Measurements from ENCODE around the gene TXNDC16.

TXNDC16 gene

DNA sequence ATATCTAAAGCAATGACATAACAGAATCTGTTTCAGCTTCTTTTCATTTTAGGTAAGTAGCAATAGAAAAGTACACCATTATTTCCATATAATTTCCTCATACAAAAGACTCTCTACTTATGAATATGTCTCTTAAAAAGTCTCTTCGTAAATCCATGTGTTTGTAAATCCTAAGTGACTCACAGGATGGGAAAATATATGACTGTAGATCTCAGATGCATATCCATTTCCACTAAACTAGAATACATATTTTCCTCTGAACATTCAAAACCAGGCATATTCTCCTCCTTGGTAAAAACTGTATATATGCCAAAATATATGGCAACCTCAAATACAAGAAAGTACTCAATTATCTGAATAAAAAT lies 93.6 kb downstream of the TXNDC16 start:
- TF ChIP-seq, protein P1, sequence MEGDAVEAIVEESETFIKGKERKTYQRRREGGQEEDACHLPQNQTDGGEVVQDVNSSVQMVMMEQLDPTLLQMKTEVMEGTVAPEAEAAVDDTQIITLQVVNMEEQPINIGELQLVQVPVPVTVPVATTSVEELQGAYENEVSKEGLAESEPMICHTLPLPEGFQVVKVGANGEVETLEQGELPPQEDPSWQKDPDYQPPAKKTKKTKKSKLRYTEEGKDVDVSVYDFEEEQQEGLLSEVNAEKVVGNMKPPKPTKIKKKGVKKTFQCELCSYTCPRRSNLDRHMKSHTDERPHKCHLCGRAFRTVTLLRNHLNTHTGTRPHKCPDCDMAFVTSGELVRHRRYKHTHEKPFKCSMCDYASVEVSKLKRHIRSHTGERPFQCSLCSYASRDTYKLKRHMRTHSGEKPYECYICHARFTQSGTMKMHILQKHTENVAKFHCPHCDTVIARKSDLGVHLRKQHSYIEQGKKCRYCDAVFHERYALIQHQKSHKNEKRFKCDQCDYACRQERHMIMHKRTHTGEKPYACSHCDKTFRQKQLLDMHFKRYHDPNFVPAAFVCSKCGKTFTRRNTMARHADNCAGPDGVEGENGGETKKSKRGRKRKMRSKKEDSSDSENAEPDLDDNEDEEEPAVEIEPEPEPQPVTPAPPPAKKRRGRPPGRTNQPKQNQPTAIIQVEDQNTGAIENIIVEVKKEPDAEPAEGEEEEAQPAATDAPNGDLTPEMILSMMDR (IDR thresholded peaks at IDR 0.05; ENCODE audit: insufficient read depth, low read depth, low read length, missing control alignments) = no peak
- H3K4me3 ChIP-seq (ENCODE audit: low read length) = no peak overlapping the region
- peak; percentile 61 for DNase-seq (ENCODE audit: low read depth)

DNA sequence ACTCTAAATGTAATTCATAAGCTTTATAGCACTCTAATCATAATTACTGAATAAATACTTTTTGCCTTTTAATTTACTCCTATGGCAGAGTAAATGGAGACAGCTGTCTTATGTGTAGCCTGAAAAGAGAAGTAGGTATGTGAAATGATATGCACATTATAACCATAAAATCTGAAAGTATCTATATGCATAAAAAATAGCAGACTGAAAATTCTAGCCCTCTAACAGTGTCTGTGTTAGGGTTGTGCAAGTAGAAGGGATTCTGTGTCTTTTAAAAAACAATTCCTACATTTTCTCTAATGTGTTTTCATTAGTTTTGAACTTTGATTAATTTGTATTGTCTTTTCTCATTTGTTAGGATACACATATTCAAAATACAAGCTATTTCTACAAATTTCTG lies 94.9 kb downstream of the TXNDC16 start:
- H3K4me3 ChIP-seq (ENCODE audit: low read length) = no peak overlapping the region
- no peak for DNase-seq (ENCODE audit: low read depth)
- TF ChIP-seq, protein P1 (IDR thresholded peaks at IDR 0.05; ENCODE audit: insufficient read depth, low read depth, low read length, missing control alignments) = no peak

DNA sequence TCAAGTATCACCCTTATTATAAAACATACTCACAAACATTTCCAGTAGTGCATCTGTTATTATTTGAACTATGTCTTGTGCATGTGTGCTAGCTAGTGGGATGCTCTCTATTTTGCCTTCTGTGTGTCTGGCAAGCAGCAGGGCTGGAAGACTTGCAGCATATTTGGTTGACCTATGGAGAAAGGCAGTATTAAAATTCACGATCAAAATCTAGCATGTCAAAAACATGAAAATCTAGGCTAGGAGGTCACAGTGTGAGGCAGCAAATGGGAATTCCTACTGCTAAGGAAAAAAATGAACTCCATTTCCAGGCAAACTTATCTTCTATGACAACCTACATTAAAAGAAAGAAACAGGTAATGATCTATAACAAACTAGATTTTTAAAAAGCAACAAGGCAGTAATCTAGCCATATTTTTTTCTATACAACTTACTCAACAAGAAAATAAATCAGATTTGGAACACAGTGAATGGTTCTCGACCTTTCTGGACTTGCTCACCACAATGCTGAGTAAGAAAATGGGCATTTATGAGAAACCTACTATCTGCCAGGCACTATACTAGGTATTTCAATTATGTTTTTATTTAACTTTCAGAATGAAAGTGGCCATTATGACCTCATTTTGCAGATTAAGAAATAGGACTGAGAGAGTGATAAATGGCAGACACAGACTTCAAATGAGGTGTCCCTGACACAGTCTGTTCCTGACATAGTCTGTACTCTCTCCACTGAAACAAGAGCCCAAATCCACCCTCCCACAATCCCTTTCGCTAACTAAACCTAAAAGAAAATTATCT lies 96.8 kb downstream of the TXNDC16 start:
- peak; percentile 32 for DNase-seq (ENCODE audit: low read depth)
- TF ChIP-seq, protein P1 (IDR thresholded peaks at IDR 0.05; ENCODE audit: insufficient read depth, low read depth, low read length, missing control alignments) = no peak
- no peak overlapping the region for H3K4me3 ChIP-seq (ENCODE audit: low read length)

DNA sequence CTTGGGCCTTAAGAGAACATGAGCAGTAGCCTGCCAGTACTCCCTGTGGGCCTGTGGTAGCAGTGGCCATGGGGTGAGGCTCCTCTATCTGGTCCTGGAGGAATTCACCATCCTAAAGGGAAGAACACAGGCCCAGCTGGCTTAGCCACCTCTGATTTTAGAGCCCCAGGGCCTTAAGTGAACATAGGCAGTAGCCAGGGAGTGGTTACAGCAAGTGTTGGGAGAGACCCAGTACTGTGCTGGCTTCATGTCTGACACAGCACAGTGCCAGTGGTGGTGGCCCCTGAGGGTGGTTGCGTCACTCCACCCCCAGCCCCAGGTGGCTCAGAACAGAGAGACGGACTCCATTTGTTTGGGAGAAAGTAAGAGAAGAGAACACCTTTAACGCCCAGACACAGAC lies 105.1 kb downstream of the TXNDC16 start:
- TF ChIP-seq, protein P1 (IDR thresholded peaks at IDR 0.05; ENCODE audit: insufficient read depth, low read depth, low read length, missing control alignments) = no peak
- no peak overlapping the region for H3K4me3 ChIP-seq (ENCODE audit: low read length)
- DNase-seq (ENCODE audit: low read depth) = peak; percentile 7

DNA sequence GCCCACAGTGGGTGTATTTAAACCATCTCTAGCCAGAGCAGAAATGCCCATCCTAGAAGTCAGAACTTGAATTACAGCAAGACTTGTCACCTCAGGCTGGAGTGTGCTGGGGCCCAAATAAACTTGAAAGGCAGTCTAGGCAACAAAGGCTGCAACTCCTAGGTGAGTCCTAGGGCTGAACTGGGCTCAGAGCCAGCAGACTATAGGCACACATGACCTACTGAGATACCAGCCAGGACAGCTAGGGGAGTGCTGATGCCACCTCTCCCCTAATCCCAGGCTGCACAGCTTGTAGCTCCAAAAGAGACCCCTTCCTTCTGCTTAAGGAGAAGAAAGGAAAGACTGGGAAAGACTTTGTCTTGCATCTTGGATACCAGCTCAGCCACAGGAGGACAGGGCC lies 106.0 kb downstream of the TXNDC16 start:
- TF ChIP-seq, protein P1 (IDR thresholded peaks at IDR 0.05; ENCODE audit: insufficient read depth, low read depth, low read length, missing control alignments) = no peak
- DNase-seq (ENCODE audit: low read depth) = peak; percentile 41
- no peak overlapping the region for H3K4me3 ChIP-seq (ENCODE audit: low read length)

DNA sequence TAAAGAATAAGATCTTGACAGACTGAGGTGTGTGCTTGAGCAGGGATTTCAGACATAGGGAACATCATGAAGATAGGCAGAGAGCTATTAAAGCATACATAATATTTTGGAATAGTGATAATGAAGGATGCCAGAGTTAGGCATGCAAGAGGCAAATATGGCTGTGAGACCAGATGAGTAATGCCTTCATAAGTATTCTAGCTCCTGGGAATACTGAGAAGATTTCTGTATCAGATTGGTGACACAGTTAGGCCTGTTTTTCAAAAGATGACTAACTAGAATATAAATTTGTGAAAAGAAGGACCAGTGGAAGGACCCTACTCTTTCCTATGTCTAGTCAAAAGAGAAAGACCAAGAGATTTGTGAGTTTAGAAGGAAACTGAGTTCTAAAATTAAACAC lies 108.8 kb downstream of the TXNDC16 start:
- no peak overlapping the region for H3K4me3 ChIP-seq (ENCODE audit: low read length)
- TF ChIP-seq, protein P1 (IDR thresholded peaks at IDR 0.05; ENCODE audit: insufficient read depth, low read depth, low read length, missing control alignments) = no peak

DNA sequence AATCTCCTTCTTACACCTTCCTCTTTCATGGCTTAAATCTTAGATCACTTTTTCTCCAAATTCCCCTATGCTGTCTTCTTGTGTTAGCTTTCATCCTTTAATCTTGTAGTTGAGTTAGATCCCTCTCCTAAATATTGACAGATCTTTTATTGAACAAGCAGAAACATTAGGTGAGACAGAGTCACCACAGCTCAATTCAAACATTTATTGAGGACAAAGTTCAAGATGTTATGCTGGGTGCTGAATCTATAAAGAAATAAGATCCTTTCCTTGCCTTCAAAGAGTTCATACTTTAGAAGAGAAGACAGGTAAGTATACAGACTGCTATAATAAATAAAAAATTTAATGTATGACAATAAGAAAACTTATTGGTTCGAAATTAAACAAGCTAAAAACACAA lies 109.7 kb downstream of the TXNDC16 start:
- DNase-seq (ENCODE audit: low read depth) = no peak
- TF ChIP-seq, protein P1 (IDR thresholded peaks at IDR 0.05; ENCODE audit: insufficient read depth, low read depth, low read length, missing control alignments) = no peak

More for the DNA sequence above, 108.8 kb downstream of the TXNDC16 start:
- no peak for DNase-seq (ENCODE audit: low read depth)

More for the DNA sequence above, 109.7 kb downstream of the TXNDC16 start:
- H3K4me3 ChIP-seq (ENCODE audit: low read length) = no peak overlapping the region

Data from epithelial cell of esophagus (primary cell).